Measurements from ENCODE around the gene HS3ST5. TPM values are rescaled to one million over a fixed set of nuclear protein-coding genes. Genes with fewer than 3 reads are reported as not detected.
"Not testable (repeated sequence)": the region's sequence is repeated elsewhere in the genome, so short reads cannot be mapped to it uniquely, and the experiment has no call there.

The HS3ST5 gene
- total and polyA plus RNA-seq, 2 donors from 2014 or later, result 0.09 TPM; not detected in 1

- DNase-seq, result no peak
Measured at GRCh38 chr6:114155763-114156162, 187.1 kb downstream of the HS3ST5 start.

GRCh38 chr6:114154812-114155211, 188.0 kb downstream of the HS3ST5 start:
- Histone ChIP-seq H3K27me3 (ENCODE audit: control insufficient read depth, insufficient read depth, low read length) (no peaks in the 10 kb centered on the region), H3K27ac (ENCODE audit: low read depth in 2 of 2, low read length in 2 of 2) (no peak overlapping the region), H3K4me3 (ENCODE audit: low read length in 3 of 3) (no peak overlapping the region), H3K9me3 (ENCODE audit: control insufficient read depth in 2 of 3, insufficient read depth in 1 of 3, low read length in 3 of 3) (no peaks in the 10 kb centered on the region), H3K4me1 (ENCODE audit: control insufficient read depth in 2 of 3, insufficient read depth in 2 of 3, low read depth in 1 of 3, low read length in 3 of 3) (no peaks in the 10 kb centered on the region), H3K36me3 (ENCODE audit: control insufficient read depth in 2 of 3, insufficient read depth in 3 of 3, low read length in 3 of 3) (no peaks in the 10 kb centered on the region), H3K9ac (ENCODE audit: low read length in 3 of 3) (no peak overlapping the region)
- no peak for TF ChIP-seq CTCF (IDR thresholded peaks at IDR 0.05; ENCODE audit: borderline replicate concordance, extremely low read depth, insufficient read depth)
- DNase-seq (no peak), FAIRE-seq (no peak)
- intact Hi-C loops (cut with DNase I), result no loop called here

More at GRCh38 chr6:114155763-114156162, 187.1 kb downstream of the HS3ST5 start:
- Histone ChIP-seq H3K4me1 (ENCODE audit: control insufficient read depth in 2 of 3, insufficient read depth in 2 of 3, low read depth in 1 of 3, low read length in 3 of 3) (no peaks in the 10 kb centered on the region), H3K27me3 (ENCODE audit: control insufficient read depth, insufficient read depth, low read length) (no peaks in the 10 kb centered on the region), H3K9ac (ENCODE audit: low read length in 3 of 3) (no peak overlapping the region), H3K36me3 (ENCODE audit: control insufficient read depth in 2 of 3, insufficient read depth in 3 of 3, low read length in 3 of 3) (no peaks in the 10 kb centered on the region), H3K9me3 (ENCODE audit: control insufficient read depth in 2 of 3, insufficient read depth in 1 of 3, low read length in 3 of 3) (no peaks in the 10 kb centered on the region), H3K27ac (ENCODE audit: low read depth in 2 of 2, low read length in 2 of 2) (no peak overlapping the region), H3K4me3 (ENCODE audit: low read length in 3 of 3) (no peak overlapping the region)
- no peak for FAIRE-seq
- intact Hi-C loops (cut with DNase I), result no loop called here
- TF ChIP-seq CTCF (IDR thresholded peaks at IDR 0.05; ENCODE audit: borderline replicate concordance, extremely low read depth, insufficient read depth), result no peak

DNA sequence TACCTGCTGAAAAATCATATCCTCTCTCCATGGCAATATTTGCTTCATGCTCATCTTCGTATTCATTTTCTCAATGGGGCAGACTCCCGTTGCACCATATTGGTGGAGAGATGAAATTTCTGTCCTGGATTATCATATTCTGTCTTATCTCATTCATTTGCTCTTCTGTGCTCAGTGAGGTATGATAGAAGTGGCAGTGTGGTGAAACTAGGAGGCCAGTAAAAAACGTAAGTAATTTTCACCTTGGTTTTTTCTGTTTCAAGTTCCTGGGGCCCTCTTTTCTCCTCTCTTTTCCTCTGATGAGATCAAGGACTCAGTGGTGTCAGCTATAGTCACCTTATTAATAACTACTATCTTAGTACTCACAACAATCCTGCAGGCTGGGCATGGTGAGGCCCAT, 189.4 kb downstream of the HS3ST5 start:
- no peaks in the 10 kb centered on the region for H3K27me3 ChIP-seq (ENCODE audit: control insufficient read depth, insufficient read depth, low read length)
- FAIRE-seq, result no peak
- no peak overlapping the region for H3K27ac ChIP-seq (ENCODE audit: low read depth in 2 of 2, low read length in 2 of 2)
- intact Hi-C loops (cut with DNase I), result no loop called here
- H3K4me1 ChIP-seq (ENCODE audit: control insufficient read depth in 2 of 3, insufficient read depth in 2 of 3, low read depth in 1 of 3, low read length in 3 of 3), result no peaks in the 10 kb centered on the region
- H3K9me3 ChIP-seq (ENCODE audit: control insufficient read depth in 2 of 3, insufficient read depth in 1 of 3, low read length in 3 of 3), result no peaks in the 10 kb centered on the region
- TF ChIP-seq CTCF (IDR thresholded peaks at IDR 0.05; ENCODE audit: borderline replicate concordance, extremely low read depth, insufficient read depth), result no peak
- DNase-seq, result no peak
- no peaks in the 10 kb centered on the region for H3K36me3 ChIP-seq (ENCODE audit: control insufficient read depth in 2 of 3, insufficient read depth in 3 of 3, low read length in 3 of 3)
- no peak overlapping the region for H3K4me3 ChIP-seq (ENCODE audit: low read length in 3 of 3)
- no peak overlapping the region for H3K9ac ChIP-seq (ENCODE audit: low read length in 3 of 3)

DNA sequence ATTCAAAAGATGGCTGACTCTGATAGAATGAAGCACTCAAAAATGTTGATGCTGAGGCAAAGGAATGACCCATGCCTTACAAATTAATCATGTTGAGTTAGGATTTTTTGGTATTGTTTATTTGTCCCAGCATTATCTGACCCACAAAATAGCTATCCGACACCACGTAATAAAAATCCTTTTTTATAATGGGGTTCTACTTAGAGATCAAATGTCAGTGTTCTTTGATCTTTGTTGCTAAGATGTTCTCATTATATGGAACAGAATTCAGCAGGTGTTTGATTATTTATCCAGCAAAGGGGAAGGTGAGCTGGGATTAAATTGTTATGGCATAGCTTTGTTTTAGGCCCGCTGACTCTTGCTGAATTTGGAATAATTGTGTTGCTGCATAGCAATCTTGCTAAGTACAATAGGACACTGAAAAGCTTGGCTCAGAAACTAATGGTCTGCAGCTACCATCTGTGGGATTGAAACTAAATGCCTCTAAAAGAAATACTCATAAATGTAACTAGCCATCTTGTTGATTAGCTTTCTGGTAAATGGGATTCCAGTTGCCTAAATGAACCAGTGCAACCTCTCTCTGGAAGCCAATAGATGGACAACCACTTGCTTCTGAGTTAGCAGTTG, 191.6 kb downstream of the HS3ST5 start:
- no peak overlapping the region for H3K9ac ChIP-seq (ENCODE audit: low read length in 3 of 3)
- no peak overlapping the region for H3K4me3 ChIP-seq (ENCODE audit: low read length in 3 of 3)
- no peaks in the 10 kb centered on the region for H3K27me3 ChIP-seq (ENCODE audit: control insufficient read depth, insufficient read depth, low read length)
- H3K4me1 ChIP-seq (ENCODE audit: control insufficient read depth in 2 of 3, insufficient read depth in 2 of 3, low read depth in 1 of 3, low read length in 3 of 3), result no peaks in the 10 kb centered on the region
- no peak for DNase-seq
- H3K27ac ChIP-seq (ENCODE audit: low read depth in 2 of 2, low read length in 2 of 2), result no peak overlapping the region
- H3K9me3 ChIP-seq (ENCODE audit: control insufficient read depth in 2 of 3, insufficient read depth in 1 of 3, low read length in 3 of 3), result peaks cover 0 to 3% (median 0%) of the 10 kb centered on the region in 3 donors
- TF ChIP-seq CTCF (IDR thresholded peaks at IDR 0.05; ENCODE audit: borderline replicate concordance, extremely low read depth, insufficient read depth), result no peak
- intact Hi-C loops (cut with DNase I), result no loop called here
- no peaks in the 10 kb centered on the region for H3K36me3 ChIP-seq (ENCODE audit: control insufficient read depth in 2 of 3, insufficient read depth in 3 of 3, low read length in 3 of 3)
- FAIRE-seq, result no peak

GRCh38 chr6:114149182-114149581, 193.6 kb downstream of the HS3ST5 start:
- H3K36me3 ChIP-seq (ENCODE audit: control insufficient read depth in 2 of 3, insufficient read depth in 3 of 3, low read length in 3 of 3); H3K4me1 ChIP-seq (ENCODE audit: control insufficient read depth in 2 of 3, insufficient read depth in 2 of 3, low read depth in 1 of 3, low read length in 3 of 3); H3K9me3 ChIP-seq (ENCODE audit: control insufficient read depth in 2 of 3, insufficient read depth in 1 of 3, low read length in 3 of 3); intact Hi-C loops (cut with DNase I); FAIRE-seq; H3K9ac ChIP-seq (ENCODE audit: low read length in 3 of 3); H3K27ac ChIP-seq (ENCODE audit: low read depth in 2 of 2, low read length in 2 of 2); H3K27me3 ChIP-seq (ENCODE audit: control insufficient read depth, insufficient read depth, low read length); DNase-seq; H3K4me3 ChIP-seq (ENCODE audit: low read length in 3 of 3): not testable (repeated sequence)
